ENCODE results near the gene SLC9A8.

SLC9A8 gene

GRCh38 chr20:49889001-49889934 lies 76.6 kb downstream of the SLC9A8 start:
- Mint-ChIP-seq H3K27me3 (ENCODE audit: low read depth, poor library complexity) (no peaks in the 10 kb centered on the region), H3K36me3 (ENCODE audit: low read depth) (peaks cover 6% of the 10 kb centered on the region), H3K4me1 (peaks cover 81% of the 10 kb centered on the region), H3K9me3 (no peaks in the 10 kb centered on the region), H3K4me3 (no peak overlapping the region), H3K27ac (peak overlapping the region; percentile 64)
- DNase-seq = no peak
- TF ChIP-seq CTCF (IDR thresholded peaks at IDR 0.05) = no peak

GRCh38 chr20:49889935-49890333 lies 77.3 kb downstream of the SLC9A8 start:
- TF ChIP-seq CTCF (IDR thresholded peaks at IDR 0.05) = no peak
- Mint-ChIP-seq H3K4me3 (no peak overlapping the region), H3K4me1 (peaks cover 81% of the 10 kb centered on the region)

GRCh38 chr20:49890471-49891361 lies 78.1 kb downstream of the SLC9A8 start:
- H3K27me3 Mint-ChIP-seq (ENCODE audit: low read depth, poor library complexity) = no peaks in the 10 kb centered on the region
- H3K4me1 Mint-ChIP-seq = peaks cover 81% of the 10 kb centered on the region
- peaks cover 6% of the 10 kb centered on the region for H3K36me3 Mint-ChIP-seq (ENCODE audit: low read depth)
- DNase-seq = no peak
- no peak for TF ChIP-seq CTCF (IDR thresholded peaks at IDR 0.05)
- H3K27ac Mint-ChIP-seq = peak overlapping the region; percentile 86
- no peaks in the 10 kb centered on the region for H3K9me3 Mint-ChIP-seq
- no peak overlapping the region for H3K4me3 Mint-ChIP-seq

More at GRCh38 chr20:49889935-49890333, 77.3 kb downstream of the SLC9A8 start:
- DNase-seq = no peak
- Mint-ChIP-seq H3K27ac (peak overlapping the region; percentile 64), H3K9me3 (no peaks in the 10 kb centered on the region), H3K27me3 (ENCODE audit: low read depth, poor library complexity) (no peaks in the 10 kb centered on the region), H3K36me3 (ENCODE audit: low read depth) (peaks cover 6% of the 10 kb centered on the region)

- TF ChIP-seq CTCF (IDR thresholded peaks at IDR 0.05) = no peak
- Mint-ChIP-seq H3K27me3 (ENCODE audit: low read depth, poor library complexity) (no peaks in the 10 kb centered on the region), H3K4me1 (peaks cover 75% of the 10 kb centered on the region), H3K27ac (peak overlapping the region; percentile 86), H3K9me3 (peaks cover 2% of the 10 kb centered on the region), H3K4me3 (no peak overlapping the region), H3K36me3 (ENCODE audit: low read depth) (peaks cover 6% of the 10 kb centered on the region)
- no peak for DNase-seq
These were observed 79.0 kb downstream of the SLC9A8 start for GRCh38 chr20:49891476-49892110.

- H3K27me3 Mint-ChIP-seq (ENCODE audit: low read depth, poor library complexity) = no peaks in the 10 kb centered on the region
- H3K4me3 Mint-ChIP-seq = peak overlapping the region; percentile 57
- H3K9me3 Mint-ChIP-seq = peaks cover 8% of the 10 kb centered on the region
- H3K36me3 Mint-ChIP-seq (ENCODE audit: low read depth) = peaks cover 6% of the 10 kb centered on the region
- H3K4me1 Mint-ChIP-seq = peaks cover 68% of the 10 kb centered on the region
- DNase-seq = no peak
- peak overlapping the region; percentile 92 for H3K27ac Mint-ChIP-seq
- no peak for TF ChIP-seq CTCF (IDR thresholded peaks at IDR 0.05)
These were observed 79.6 kb downstream of the SLC9A8 start for GRCh38 chr20:49892260-49892659.

Measured in nephron progenitor cell (in vitro differentiated cells).